HG03280 (cell line): ENCODE data around the gene CHRND.
"Not testable (repeated sequence)": the region's sequence is repeated elsewhere in the genome, so short reads cannot be mapped to it uniquely, and the experiment has no call there.

Experiments used
- ATAC-seq: cut with Tn5 transposase; IDR thresholded peaks from one replicate; pipeline ENCODE4 v1.9.1; 2021; ENCODE audit warnings: mild to moderate bottlenecking, moderate library complexity; ENCODE audit not compliant: unreplicated experiment

Gene CHRND

DNA sequence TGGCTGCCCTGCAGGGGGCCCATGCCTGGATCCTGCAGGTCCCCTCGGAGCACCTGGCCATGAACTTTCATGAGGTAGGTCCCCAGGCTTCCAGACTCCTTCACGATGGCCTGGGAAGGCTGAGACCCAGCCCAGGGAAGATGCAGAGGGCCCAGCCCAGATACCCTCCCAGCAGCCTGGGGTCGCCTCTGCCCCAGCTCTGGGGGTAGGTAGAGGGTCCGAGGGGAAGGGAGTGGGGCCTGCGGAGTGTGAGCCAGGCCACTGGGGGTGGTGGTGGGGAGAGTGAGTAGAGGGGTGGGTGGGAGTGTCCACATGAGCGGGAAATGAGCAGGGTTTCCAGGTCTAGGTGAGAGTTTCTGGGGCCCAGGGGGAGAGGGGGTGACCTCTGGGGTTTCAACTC is 1.2 kb upstream of the CHRND start:
- ATAC-seq: no peak

DNA sequence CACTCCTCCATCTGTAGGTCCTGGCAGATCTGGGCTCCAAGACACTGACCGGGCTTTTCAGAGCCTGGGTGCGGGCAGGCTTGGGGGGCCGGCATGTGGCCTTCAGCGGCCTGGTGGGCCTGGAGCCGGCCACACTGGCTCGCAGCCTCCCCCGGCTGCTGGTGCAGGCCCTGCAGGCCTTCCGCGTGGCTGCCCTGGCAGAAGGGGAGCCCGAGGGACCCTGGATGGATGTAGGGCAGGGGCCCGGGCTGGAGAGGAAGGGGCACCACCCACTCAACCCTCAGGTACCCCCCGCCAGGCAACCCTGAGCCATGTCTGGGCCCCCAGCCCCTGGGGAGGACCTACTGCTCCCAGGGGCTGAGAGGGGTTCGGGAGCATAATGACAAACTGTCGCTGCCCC is 761 bp upstream of the CHRND start:
- no peak for ATAC-seq

GRCh38 chr2:232526372-232526941 is 497 bp downstream of the CHRND start:
- ATAC-seq: no peak

- ATAC-seq: no peak
These were observed 2.0 kb downstream of the CHRND start for GRCh38 chr2:232527905-232528470.

- no peak for ATAC-seq
These were observed 2.9 kb downstream of the CHRND start for GRCh38 chr2:232528746-232529460.

- no peak for ATAC-seq
These were observed 4.0 kb downstream of the CHRND start for GRCh38 chr2:232529806-232530547.

DNA sequence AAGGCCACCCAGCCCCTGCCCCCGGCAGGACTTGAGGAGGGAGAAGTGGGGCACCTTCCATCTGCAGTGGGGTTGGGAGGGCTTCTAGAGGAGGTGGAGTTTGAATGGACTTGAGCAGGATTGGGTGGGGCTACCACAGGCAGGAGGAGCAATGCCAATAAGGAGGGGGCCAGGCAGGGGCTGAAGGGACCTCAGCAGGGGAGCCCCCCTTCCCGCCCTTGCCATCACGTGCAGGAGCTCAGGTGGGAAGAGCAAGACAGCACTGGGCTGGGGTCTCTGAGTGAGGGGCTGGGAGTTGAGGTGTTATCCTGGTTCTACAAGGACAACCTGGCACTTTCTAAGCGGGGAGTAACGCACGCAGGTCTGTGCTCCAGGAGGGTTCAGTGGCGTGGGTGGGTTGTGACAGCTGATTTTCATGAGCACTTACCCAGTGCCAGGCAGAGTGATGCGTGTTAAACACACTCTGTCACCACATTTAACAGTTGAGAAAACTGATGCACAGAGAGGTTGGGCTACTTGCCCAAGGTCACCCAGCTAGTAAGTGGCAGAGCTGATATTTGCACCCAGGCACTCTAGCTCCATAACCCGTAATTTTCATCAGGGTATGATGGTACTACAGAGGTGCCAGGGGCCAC is 4.8 kb downstream of the CHRND start:
- no peak for ATAC-seq

DNA sequence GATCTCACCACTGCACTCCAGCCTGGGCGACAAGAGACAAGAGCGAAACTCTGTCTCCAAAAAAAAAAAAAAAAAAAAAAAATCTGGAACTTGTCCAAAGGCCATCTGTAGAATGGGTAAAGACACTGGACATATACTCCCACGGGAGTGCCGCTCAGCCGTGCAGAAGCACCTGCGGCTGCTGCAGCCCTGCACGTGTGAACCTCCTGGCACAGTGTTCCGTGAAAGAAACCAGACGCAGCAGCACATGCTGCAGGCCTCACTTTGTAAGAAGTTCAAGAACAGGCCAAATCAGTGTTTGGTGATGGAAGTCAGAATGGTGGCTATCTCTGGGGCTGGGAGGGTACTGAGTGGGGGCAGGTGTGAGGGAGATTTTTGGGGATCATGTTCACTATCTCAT is 6.5 kb downstream of the CHRND start:
- ATAC-seq: no peak

- not testable (repeated sequence) for ATAC-seq
These were observed 6.9 kb downstream of the CHRND start for GRCh38 chr2:232532821-232533220.

DNA sequence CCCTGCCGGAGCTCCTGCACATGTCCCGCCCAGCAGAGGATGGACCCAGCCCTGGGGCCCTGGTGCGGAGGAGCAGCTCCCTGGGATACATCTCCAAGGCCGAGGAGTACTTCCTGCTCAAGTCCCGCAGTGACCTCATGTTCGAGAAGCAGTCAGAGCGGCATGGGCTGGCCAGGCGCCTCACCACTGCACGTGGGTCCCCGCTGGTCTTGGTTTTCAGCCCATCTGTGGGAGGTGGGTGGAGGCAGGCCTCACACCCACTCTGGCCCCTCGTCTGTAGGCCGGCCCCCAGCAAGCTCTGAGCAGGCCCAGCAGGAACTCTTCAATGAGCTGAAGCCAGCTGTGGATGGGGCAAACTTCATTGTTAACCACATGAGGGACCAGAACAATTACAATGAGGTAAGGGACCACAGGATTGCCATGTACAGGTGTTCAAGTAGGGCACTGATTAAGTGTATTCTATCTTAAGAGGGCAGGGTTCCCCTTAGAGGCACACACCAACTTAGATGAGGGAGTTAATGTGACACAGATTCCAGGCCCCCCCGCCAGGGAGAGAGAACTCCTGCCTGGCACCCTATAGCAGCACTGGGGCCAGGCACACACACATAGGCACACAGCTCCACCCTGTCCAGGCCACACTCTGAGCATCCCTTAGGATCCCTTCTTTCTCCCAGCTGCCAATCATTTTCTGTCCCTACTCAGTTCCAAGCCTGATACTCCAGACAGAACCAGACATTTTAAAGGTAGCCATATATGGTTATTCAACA is 8.2 kb downstream of the CHRND start:
- no peak for ATAC-seq

- no peak for ATAC-seq
These were observed 9.1 kb downstream of the CHRND start for GRCh38 chr2:232534940-232535651.

- no peak for ATAC-seq
These were observed 10.0 kb downstream of the CHRND start for GRCh38 chr2:232535761-232536530.

DNA sequence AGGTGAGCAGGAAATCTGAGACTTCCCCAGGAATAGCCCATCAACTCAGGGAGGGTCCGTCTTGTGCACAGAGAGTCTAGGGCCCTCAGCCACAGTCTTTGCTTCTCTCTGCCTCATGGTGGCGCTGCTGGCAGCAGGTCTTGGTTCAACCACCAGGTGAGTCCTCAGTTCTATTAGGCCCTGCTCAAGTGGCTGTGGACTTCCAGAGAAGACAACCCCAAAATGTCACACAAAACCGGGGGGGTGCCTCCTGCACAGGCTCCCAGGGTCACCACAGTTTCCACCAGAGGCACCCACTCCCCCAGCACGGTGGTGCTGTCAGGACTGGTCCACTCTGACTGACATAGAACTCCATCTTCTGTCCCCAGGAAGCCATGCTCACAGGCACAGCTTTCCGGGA is 11.1 kb downstream of the CHRND start:
- no peak for ATAC-seq

- ATAC-seq: no peak
These were observed 11.5 kb downstream of the CHRND start for GRCh38 chr2:232537499-232537898.

- ATAC-seq: no peak
These were observed 12.7 kb downstream of the CHRND start for GRCh38 chr2:232538671-232539070.

DNA sequence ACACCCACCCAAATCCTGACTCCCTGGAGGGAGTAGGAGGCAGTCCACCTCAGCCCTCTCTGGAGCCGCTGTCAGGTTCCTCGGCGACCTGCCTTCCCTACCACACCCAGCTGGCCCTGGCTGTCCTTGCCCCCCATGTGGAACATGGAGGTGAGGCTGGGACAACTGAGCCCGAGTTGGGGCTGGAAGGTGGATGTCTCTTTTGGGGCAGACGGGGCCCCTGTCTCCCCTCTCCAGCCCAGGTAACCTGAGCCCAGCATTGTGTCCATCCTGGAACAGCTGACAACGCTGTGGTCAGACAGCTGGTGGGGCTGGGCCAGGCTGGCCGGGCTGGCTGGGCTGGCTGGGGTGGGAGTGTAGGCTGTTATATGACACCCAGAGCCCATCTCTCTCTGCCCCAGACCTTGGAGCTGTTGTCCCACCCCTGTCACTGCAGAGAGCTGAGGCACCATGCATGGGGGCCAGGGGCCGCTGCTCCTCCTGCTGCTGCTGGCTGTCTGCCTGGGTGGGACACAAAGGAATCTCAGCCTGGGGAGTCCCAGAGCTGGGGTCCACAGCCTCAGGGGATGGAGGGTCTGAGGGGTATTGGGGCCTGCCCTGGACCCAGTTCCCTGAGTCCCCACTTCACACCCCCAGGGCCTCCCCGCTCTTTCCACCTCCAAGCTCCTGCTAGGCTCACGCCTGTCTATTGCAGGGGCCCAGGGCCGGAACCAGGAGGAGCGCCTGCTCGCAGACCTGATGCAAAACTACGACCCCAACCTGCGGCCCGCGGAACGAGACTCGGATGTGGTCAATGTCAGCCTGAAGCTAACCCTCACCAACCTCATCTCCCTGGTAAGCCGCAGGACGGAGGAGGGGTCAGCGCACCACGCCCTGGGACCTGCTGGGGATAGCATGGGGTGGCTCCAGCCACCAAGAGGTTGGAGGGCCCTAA is 13.6 kb downstream of the CHRND start, which contains the start of gene CHRNG:
TSS of gene CHRNG (plus strand) at position 395 of the 934 bp plus-strand sequence. CDS start at position 451, 56 bp downstream.
- no peak for ATAC-seq

DNA sequence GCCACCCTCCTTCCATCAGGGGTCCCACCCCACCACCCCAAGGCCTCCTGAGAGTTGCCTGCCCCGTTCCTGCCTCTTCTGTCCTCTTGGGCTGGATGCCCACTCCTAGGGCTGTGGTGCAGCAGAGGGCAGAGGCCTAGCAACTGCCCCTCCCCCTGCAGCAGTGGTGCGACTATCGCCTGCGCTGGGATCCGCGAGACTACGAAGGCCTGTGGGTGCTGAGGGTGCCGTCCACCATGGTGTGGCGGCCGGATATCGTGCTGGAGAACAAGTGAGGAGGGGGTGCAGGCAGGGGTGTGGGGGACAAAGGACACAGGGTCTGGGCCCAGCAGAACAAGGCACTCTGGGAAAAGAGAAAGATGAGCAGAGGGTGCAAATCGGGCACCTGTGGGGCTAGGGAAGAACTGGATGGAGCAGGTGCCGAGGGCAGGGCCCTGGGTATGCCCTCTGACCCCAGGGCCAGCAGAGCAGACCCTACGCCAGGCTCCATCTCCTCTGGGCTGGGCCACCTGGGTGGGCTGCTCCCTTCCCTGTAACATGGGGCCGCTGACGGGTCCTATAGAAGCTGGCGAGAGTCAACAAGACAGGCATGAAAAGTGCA is 14.6 kb downstream of the CHRND start:
- no peak for ATAC-seq
